HG03571 (cell line): ENCODE results near the gene HDAC9.

Experiments
- ATAC-seq: cut with Tn5 transposase; IDR thresholded peaks from one replicate; pipeline ENCODE4 v1.9.1; 2021; ENCODE audit not compliant: unreplicated experiment

HDAC9 gene

GRCh38 chr7:18580950-18581349, 85.4 kb downstream of the HDAC9 start:
- no peak for ATAC-seq

- no peak for ATAC-seq
Observed at GRCh38 chr7:18583305-18583704, 87.8 kb downstream of the HDAC9 start.

GRCh38 chr7:18590241-18590640, 94.7 kb downstream of the HDAC9 start:
- ATAC-seq = no peak

- ATAC-seq = no peak
Observed at GRCh38 chr7:18590744-18591340, 95.3 kb downstream of the HDAC9 start.

GRCh38 chr7:18593602-18594279, 98.2 kb downstream of the HDAC9 start:
- ATAC-seq = no peak

- no peak for ATAC-seq
Observed at GRCh38 chr7:18597754-18598153, 102.2 kb downstream of the HDAC9 start.

- no peak for ATAC-seq
Observed at GRCh38 chr7:18607025-18607424, 111.5 kb downstream of the HDAC9 start.

- no peak for ATAC-seq
Observed at GRCh38 chr7:18610331-18610948, 114.9 kb downstream of the HDAC9 start.

- no peak for ATAC-seq
Observed at GRCh38 chr7:18614841-18615240, 119.3 kb downstream of the HDAC9 start.

- ATAC-seq = no peak
Observed at GRCh38 chr7:18619311-18619710, 123.8 kb downstream of the HDAC9 start.

- ATAC-seq = no peak
Observed at GRCh38 chr7:18623389-18623788, 127.8 kb downstream of the HDAC9 start.

GRCh38 chr7:18624459-18624858, 128.9 kb downstream of the HDAC9 start:
- ATAC-seq = no peak

- ATAC-seq = no peak
Observed at GRCh38 chr7:18626086-18626485, 130.5 kb downstream of the HDAC9 start.

- ATAC-seq = no peak
Observed at GRCh38 chr7:18626717-18627116, 131.2 kb downstream of the HDAC9 start.

- ATAC-seq = no peak
Observed at GRCh38 chr7:18637516-18637915, 142.0 kb downstream of the HDAC9 start.

- no peak for ATAC-seq
Observed at GRCh38 chr7:18638594-18639452, 143.3 kb downstream of the HDAC9 start.

GRCh38 chr7:18639711-18640110, 144.2 kb downstream of the HDAC9 start:
- no peak for ATAC-seq

- ATAC-seq = no peak
Observed at GRCh38 chr7:18644981-18645380, 149.4 kb downstream of the HDAC9 start.

- no peak for ATAC-seq
Observed at GRCh38 chr7:18647582-18647981, 152.0 kb downstream of the HDAC9 start.

- no peak for ATAC-seq
Observed at GRCh38 chr7:18648849-18649758, 153.6 kb downstream of the HDAC9 start.
